ENCODE data around the gene UNC13A. TPM values are rescaled to one million over a fixed set of nuclear protein-coding genes. Genes with fewer than 3 reads are reported as not detected.

UNC13A gene
- total and polyA plus RNA-seq, 5 donors: 0.03 to 0.06 (median 0.05) TPM; not detected in 2

GRCh38 chr19:17703824-17704463, 15.8 kb upstream of the UNC13A start:
- no peak overlapping the region for H3K27ac ChIP-seq (ENCODE audit: low read length)
- H3K4me3 ChIP-seq (ENCODE audit: low read length): no peak overlapping the region
- ATAC-seq (peak; percentile 70 to 90), DNase-seq (peak; percentile 59 to 85 (median 80))
- WGBS: 43% methylated on average over 11 of the region's 11 CpGs
- H3K9me3 ChIP-seq (ENCODE audit: control insufficient read depth, low read length): no peaks in the 10 kb centered on the region
- H3K27me3 ChIP-seq (ENCODE audit: control insufficient read depth, insufficient read depth): no peaks in the 10 kb centered on the region
- no peaks in the 10 kb centered on the region for H3K4me1 ChIP-seq (ENCODE audit: control insufficient read depth, insufficient read depth, low read length)
- intact Hi-C loops (cut with DNase I): loop anchor here (5.0 to 10.0 kb wide), 3 partner anchors 63 to 151 kb away; partner anchors contain the start of gene RPL18A (in 2 of the 4)

GRCh38 chr19:17695198-17695597, 7.0 kb upstream of the UNC13A start:
- no peaks in the 10 kb centered on the region for H3K4me1 ChIP-seq (ENCODE audit: control insufficient read depth, insufficient read depth, low read length)
- DNase-seq: no peak
- no peak overlapping the region for H3K4me3 ChIP-seq (ENCODE audit: low read length)
- no peak overlapping the region for H3K27ac ChIP-seq (ENCODE audit: low read length)
- ATAC-seq: no peak
- no peaks in the 10 kb centered on the region for H3K27me3 ChIP-seq (ENCODE audit: control insufficient read depth, insufficient read depth)
- WGBS: 70% methylated on average over 2 of the region's 2 CpGs
- H3K9me3 ChIP-seq (ENCODE audit: control insufficient read depth, low read length): no peaks in the 10 kb centered on the region
- intact Hi-C loops (cut with DNase I): no loop called here

- no peak for ATAC-seq
- 66% methylated on average over 4 of the region's 4 CpGs for WGBS
- Histone ChIP-seq H3K4me1 (ENCODE audit: control insufficient read depth, insufficient read depth, low read length) (no peaks in the 10 kb centered on the region), H3K27ac (ENCODE audit: low read length) (no peak overlapping the region), H3K4me3 (ENCODE audit: low read length) (no peak overlapping the region), H3K27me3 (ENCODE audit: control insufficient read depth, insufficient read depth) (no peaks in the 10 kb centered on the region), H3K9me3 (ENCODE audit: control insufficient read depth, low read length) (no peaks in the 10 kb centered on the region)
- intact Hi-C loops (cut with DNase I): no loop called here
- DNase-seq: no peak
Observed at GRCh38 chr19:17692566-17692965, 4.4 kb upstream of the UNC13A start.

GRCh38 chr19:17688853-17689595, 870 bp upstream of the UNC13A start:
- 62% methylated on average over 10 of the region's 10 CpGs for WGBS
- Histone ChIP-seq H3K27ac (ENCODE audit: low read length) (no peak overlapping the region), H3K4me1 (ENCODE audit: control insufficient read depth, insufficient read depth, low read length) (no peaks in the 10 kb centered on the region), H3K4me3 (ENCODE audit: low read length) (no peak overlapping the region), H3K27me3 (ENCODE audit: control insufficient read depth, insufficient read depth) (no peaks in the 10 kb centered on the region), H3K9me3 (ENCODE audit: control insufficient read depth, low read length) (no peaks in the 10 kb centered on the region)
- ATAC-seq: no peak
- intact Hi-C loops (cut with DNase I): no loop called here
- DNase-seq: no peak

GRCh38 chr19:17687141-17687856, 855 bp downstream of the UNC13A start:
- no peak for ATAC-seq

GRCh38 chr19:17686592-17687024, 1.5 kb downstream of the UNC13A start:
- 3% methylated on average over 28 of the region's 28 CpGs for WGBS
- DNase-seq: peak; percentile 65 to 76 (median 68)

More at GRCh38 chr19:17687141-17687856, 855 bp downstream of the UNC13A start:
- H3K27me3 ChIP-seq (ENCODE audit: control insufficient read depth, insufficient read depth): no peaks in the 10 kb centered on the region
- no peak overlapping the region for H3K27ac ChIP-seq (ENCODE audit: low read length)
- WGBS: 3% methylated on average over 24 of the region's 24 CpGs
- intact Hi-C loops (cut with DNase I): no loop called here
- H3K4me3 ChIP-seq (ENCODE audit: low read length): no peak overlapping the region
- H3K9me3 ChIP-seq (ENCODE audit: control insufficient read depth, low read length): no peaks in the 10 kb centered on the region
- H3K4me1 ChIP-seq (ENCODE audit: control insufficient read depth, insufficient read depth, low read length): no peaks in the 10 kb centered on the region
- DNase-seq: no peak

GRCh38 chr19:17686023-17686521, 2.1 kb downstream of the UNC13A start:
- H3K27me3 ChIP-seq (ENCODE audit: control insufficient read depth, insufficient read depth): no peaks in the 10 kb centered on the region
- no peak overlapping the region for H3K27ac ChIP-seq (ENCODE audit: low read length)
- peak in 1 of 2 donors; percentile 77 for ATAC-seq

More at GRCh38 chr19:17686592-17687024, 1.5 kb downstream of the UNC13A start:
- Histone ChIP-seq H3K27ac (ENCODE audit: low read length) (no peak overlapping the region), H3K4me3 (ENCODE audit: low read length) (peak overlapping the region; percentile 4), H3K9me3 (ENCODE audit: control insufficient read depth, low read length) (no peaks in the 10 kb centered on the region), H3K27me3 (ENCODE audit: control insufficient read depth, insufficient read depth) (no peaks in the 10 kb centered on the region), H3K4me1 (ENCODE audit: control insufficient read depth, insufficient read depth, low read length) (no peaks in the 10 kb centered on the region)
- peak; percentile 43 to 84 for ATAC-seq
- intact Hi-C loops (cut with DNase I): no loop called here

GRCh38 chr19:17685451-17686022, 2.6 kb downstream of the UNC13A start:
- Histone ChIP-seq H3K4me1 (ENCODE audit: control insufficient read depth, insufficient read depth, low read length) (no peaks in the 10 kb centered on the region), H3K9me3 (ENCODE audit: control insufficient read depth, low read length) (no peaks in the 10 kb centered on the region), H3K27ac (ENCODE audit: low read length) (no peak overlapping the region), H3K4me3 (ENCODE audit: low read length) (no peak overlapping the region), H3K27me3 (ENCODE audit: control insufficient read depth, insufficient read depth) (no peaks in the 10 kb centered on the region)
- DNase-seq (no peak), ATAC-seq (no peak)
- WGBS: 60% methylated on average over 14 of the region's 15 CpGs
- intact Hi-C loops (cut with DNase I): no loop called here

More at GRCh38 chr19:17686023-17686521, 2.1 kb downstream of the UNC13A start:
- DNase-seq: peak in 1 of 3 donors; percentile 35
- no peaks in the 10 kb centered on the region for H3K9me3 ChIP-seq (ENCODE audit: control insufficient read depth, low read length)
- no peak overlapping the region for H3K4me3 ChIP-seq (ENCODE audit: low read length)
- under 1% methylated on average over 12 of the region's 12 CpGs for WGBS
- H3K4me1 ChIP-seq (ENCODE audit: control insufficient read depth, insufficient read depth, low read length): no peaks in the 10 kb centered on the region
- intact Hi-C loops (cut with DNase I): no loop called here

GRCh38 chr19:17684256-17684655, 3.9 kb downstream of the UNC13A start:
- WGBS: 51% methylated on average over 4 of the region's 4 CpGs
- H3K4me1 ChIP-seq (ENCODE audit: control insufficient read depth, insufficient read depth, low read length): peaks cover 3% of the 10 kb centered on the region

GRCh38 chr19:17683078-17683477, 5.1 kb downstream of the UNC13A start:
- ATAC-seq (no peak), DNase-seq (no peak)
- H3K27me3 ChIP-seq (ENCODE audit: control insufficient read depth, insufficient read depth): no peaks in the 10 kb centered on the region
- intact Hi-C loops (cut with DNase I): no loop called here
- H3K4me3 ChIP-seq (ENCODE audit: low read length): no peak overlapping the region
- peaks cover 3% of the 10 kb centered on the region for H3K4me1 ChIP-seq (ENCODE audit: control insufficient read depth, insufficient read depth, low read length)
- no peaks in the 10 kb centered on the region for H3K9me3 ChIP-seq (ENCODE audit: control insufficient read depth, low read length)
- WGBS: 84% methylated on average over 4 of the region's 4 CpGs
- H3K27ac ChIP-seq (ENCODE audit: low read length): no peak overlapping the region

More at GRCh38 chr19:17684256-17684655, 3.9 kb downstream of the UNC13A start:
- Histone ChIP-seq H3K27ac (ENCODE audit: low read length) (no peak overlapping the region), H3K27me3 (ENCODE audit: control insufficient read depth, insufficient read depth) (no peaks in the 10 kb centered on the region), H3K4me3 (ENCODE audit: low read length) (no peak overlapping the region), H3K9me3 (ENCODE audit: control insufficient read depth, low read length) (no peaks in the 10 kb centered on the region)
- DNase-seq (no peak), ATAC-seq (no peak)
- intact Hi-C loops (cut with DNase I): no loop called here
